GM12891 (cell line): ENCODE data around the gene CNTN4.

ENCODE experiments used
- DNase-seq: peaks from one replicate; pipeline ENCODE4 v3.0.0; 2011; ENCODE audit warnings: low spot score; ENCODE audit not compliant: insufficient read length
- FAIRE-seq: peaks from 2 replicates; lab custom pipeline; 2011; peaks lifted over from hg19 to GRCh38; lab: Jason Lieb, UNC
- PAX5 ChIP-seq: IDR thresholded peaks from 2 replicates; pipeline ENCODE4 v1.6.1; 2011; ENCODE audit warnings: low read length, moderate library complexity, mild to moderate bottlenecking; ENCODE audit not compliant: insufficient read depth, severe bottlenecking
- POLR2A ChIP-seq: IDR thresholded peaks from 2 replicates; pipeline ENCODE4 v1.6.1; 2011; ENCODE audit warnings: low read depth, low read length, control low read depth
- POLR2AphosphoS5 ChIP-seq: IDR thresholded peaks from 2 replicates; pipeline ENCODE4 v1.6.1; 2011; ENCODE audit warnings: low read depth, low read length, control low read depth
- POU2F2 ChIP-seq: IDR thresholded peaks from 2 replicates; pipeline ENCODE4 v1.6.1; 2011; ENCODE audit warnings: low read depth, mild to moderate bottlenecking, control low read depth, low read length, moderate library complexity
- SPI1 ChIP-seq: IDR thresholded peaks from 2 replicates; pipeline ENCODE4 v1.6.1; 2011; ENCODE audit warnings: low read depth, low read length, control low read depth
- TAF1 ChIP-seq: IDR thresholded peaks from 2 replicates; pipeline ENCODE4 v1.6.1; 2011; ENCODE audit warnings: low read depth, low read length, control low read depth

CNTN4 gene

DNA sequence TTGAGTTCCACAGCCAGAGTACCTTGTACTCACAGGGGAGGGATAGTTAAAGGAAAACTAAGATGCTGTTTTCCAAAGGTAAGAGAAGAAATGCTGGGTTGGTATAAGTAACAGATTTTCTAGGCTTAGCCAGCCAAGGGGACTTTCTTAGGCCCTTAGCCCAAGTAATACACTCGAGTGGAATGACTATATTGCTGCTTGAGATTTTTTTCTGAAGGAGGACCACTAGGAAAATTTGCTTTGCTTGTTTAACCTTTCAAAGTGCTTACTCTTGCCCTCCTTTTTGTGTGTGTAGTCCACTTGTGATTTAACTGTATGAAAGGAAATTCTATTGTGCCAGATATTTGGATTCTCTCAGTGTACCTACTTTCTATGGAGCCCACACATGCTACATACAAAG lies 961.0 kb downstream of the CNTN4 start:
- DNase-seq (no peak), FAIRE-seq (no peak)
- TF ChIP-seq SPI1 (no peak), POLR2AphosphoS5 (no peak), PAX5 (no peak), TAF1 (no peak), POLR2A (no peak), POU2F2 (no peak)

DNA sequence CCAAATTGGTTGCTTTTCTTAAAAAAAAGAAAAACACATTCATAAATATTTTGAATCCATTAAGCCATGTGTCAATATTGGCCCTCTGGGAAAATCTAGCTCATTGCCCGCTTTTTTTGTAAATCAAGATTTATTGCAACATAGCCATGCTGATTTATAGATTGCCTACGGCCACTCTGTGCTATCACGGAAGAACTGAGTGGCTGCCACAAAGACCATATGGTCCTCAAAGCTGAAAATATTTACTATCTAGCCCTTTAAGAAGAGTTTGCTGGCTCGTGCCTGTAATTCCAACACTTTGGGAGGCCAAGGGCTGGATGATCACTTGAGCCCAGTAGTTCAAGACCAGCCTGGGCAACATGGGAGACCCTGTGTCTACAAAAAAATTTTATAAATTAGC lies 965.6 kb downstream of the CNTN4 start:
- no peak for TF ChIP-seq SPI1
- TF ChIP-seq POU2F2: no peak
- no peak for TF ChIP-seq POLR2A
- TF ChIP-seq POLR2AphosphoS5: no peak
- TF ChIP-seq TAF1: no peak
- no peak for TF ChIP-seq PAX5
- DNase-seq (no peak), FAIRE-seq (no peak)

DNA sequence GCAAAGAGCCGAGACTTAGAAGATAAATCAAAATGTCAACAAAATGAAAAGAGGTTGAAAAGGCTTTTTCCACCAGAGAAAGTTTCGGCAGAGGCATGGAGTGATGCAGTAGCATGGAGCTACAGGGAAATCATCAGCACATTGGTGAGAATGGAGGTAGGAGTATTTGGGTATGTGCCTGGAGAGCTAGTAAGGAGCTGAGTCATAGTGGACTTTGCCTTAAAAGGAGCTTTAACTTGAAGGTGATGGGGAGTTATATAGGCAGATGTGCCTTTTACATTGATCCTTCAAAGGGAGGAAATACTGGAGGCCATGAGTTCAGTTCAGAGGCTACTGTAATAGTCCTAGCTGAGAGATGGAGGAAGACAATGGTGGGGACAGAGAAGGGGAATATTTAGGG lies 967.2 kb downstream of the CNTN4 start:
- DNase-seq (no peak), FAIRE-seq (peak; percentile 20)
- TF ChIP-seq POU2F2 (no peak), PAX5 (no peak), POLR2A (no peak), SPI1 (no peak), TAF1 (no peak), POLR2AphosphoS5 (no peak)

DNA sequence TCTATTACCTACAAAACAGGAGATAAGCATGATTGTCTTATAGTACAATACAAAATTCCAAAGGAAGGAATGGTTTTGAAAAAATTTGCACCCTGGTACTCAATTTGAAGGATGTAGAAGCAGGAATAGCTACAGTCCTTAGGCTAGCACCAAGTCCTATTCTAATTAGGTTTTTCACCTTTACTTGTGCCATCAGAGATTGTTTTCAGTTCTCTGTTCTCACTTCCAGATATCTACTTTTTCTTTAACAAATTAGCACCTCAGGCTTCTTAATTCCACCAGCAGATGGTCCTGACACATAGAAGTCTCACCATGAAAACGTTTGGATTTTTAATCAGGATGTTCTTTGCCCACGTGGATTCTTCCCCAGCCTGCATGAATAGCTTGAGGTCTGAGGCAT lies 967.7 kb downstream of the CNTN4 start:
- TF ChIP-seq POLR2A (no peak), SPI1 (peak; percentile 70), PAX5 (no peak), POLR2AphosphoS5 (no peak), TAF1 (no peak)
- FAIRE-seq (no peak), DNase-seq (no peak)

DNA sequence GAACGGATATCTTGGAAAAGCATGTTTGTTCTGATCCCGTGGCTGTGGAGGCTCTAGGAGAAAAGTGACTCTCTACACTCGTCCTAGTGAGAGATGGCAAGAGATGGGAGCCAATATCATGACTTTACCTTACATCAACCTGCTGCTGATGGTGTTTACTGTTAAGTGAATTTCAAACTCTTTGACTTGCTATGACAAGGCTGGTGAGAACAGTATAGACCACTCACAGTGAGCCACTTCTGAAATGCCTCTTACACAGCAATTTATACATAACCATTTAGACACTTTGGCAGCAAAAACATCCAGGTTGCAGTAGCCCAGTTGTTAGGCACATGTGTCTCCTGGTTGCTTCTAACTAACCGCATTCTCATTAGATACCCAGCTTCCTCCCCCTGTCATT lies 968.2 kb downstream of the CNTN4 start:
- DNase-seq (no peak), FAIRE-seq (no peak)
- no peak for TF ChIP-seq TAF1
- no peak for TF ChIP-seq POU2F2
- TF ChIP-seq POLR2A: no peak
- no peak for TF ChIP-seq POLR2AphosphoS5
- TF ChIP-seq SPI1: no peak
- no peak for TF ChIP-seq PAX5

DNA sequence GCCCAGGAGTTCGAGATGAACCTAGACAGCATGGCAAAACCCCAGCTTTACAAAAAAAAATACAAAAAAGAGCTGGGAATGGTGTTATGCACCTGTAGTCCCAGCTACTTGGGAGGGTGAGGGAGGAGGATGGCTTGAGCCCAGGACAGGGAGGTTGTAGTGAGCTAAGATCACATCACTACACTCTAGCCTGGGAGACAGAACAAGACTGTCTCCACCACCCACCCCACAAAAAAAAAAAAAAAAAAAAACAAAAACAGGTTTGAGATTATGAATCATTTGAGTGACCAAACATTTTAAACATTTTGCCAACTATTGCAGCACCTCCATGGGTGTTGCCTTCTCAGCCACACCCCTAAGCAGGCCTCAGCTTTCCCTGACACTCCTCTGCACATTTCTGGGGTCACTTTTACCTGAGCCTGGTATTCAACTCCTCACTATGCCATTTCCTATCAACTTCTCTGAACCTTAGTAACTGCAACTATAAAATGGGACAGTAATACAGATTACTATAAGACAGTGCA lies 969.8 kb downstream of the CNTN4 start:
- no peak for DNase-seq
- FAIRE-seq: no peak
- TF ChIP-seq SPI1 (no peak), POLR2AphosphoS5 (no peak), PAX5 (no peak), TAF1 (no peak), POLR2A (no peak)

DNA sequence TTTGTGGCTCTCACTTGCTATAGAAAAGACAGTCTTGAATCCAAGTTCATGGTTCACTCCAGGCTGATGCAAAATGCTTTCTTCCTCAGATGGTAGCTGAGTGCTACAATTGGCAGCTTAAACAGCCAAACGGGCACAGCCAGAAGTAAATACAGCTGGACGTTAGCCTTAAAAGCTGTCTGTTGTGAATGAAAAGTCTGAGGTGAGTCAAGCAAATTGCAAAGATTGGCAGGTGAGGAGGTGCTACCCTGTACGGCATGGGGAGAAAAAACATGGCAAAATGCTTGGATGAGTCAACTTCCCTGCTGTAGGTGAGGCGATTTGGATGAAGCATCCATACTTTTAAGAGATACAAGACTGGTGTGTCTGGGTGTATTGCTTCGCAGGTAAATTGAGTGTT lies 971.1 kb downstream of the CNTN4 start:
- DNase-seq: no peak
- FAIRE-seq: no peak
- no peak for TF ChIP-seq TAF1
- TF ChIP-seq POLR2A: no peak
- no peak for TF ChIP-seq POU2F2
- TF ChIP-seq SPI1: no peak
- TF ChIP-seq PAX5: no peak
- TF ChIP-seq POLR2AphosphoS5: no peak

DNA sequence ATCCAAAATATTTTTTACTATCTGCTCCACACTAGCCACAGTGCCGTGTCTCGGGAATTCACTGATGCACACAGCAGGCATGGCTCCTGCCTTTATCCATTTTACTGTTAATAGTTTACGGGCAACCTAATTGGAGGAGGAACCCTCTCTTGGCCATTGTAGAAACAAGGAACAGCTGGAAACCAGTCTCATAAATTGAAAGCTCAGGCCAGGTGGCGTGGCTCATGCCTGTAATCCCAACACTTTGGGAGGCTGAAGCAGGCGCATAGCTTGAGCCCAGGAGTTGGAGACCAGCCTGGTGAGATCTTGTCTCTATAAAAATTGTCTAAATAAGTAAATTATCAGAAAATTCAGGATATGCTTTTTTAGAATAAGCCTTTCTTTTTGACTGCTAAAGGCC lies 972.5 kb downstream of the CNTN4 start:
- TF ChIP-seq SPI1 (no peak), POU2F2 (no peak)
- DNase-seq (no peak), FAIRE-seq (no peak)

DNA sequence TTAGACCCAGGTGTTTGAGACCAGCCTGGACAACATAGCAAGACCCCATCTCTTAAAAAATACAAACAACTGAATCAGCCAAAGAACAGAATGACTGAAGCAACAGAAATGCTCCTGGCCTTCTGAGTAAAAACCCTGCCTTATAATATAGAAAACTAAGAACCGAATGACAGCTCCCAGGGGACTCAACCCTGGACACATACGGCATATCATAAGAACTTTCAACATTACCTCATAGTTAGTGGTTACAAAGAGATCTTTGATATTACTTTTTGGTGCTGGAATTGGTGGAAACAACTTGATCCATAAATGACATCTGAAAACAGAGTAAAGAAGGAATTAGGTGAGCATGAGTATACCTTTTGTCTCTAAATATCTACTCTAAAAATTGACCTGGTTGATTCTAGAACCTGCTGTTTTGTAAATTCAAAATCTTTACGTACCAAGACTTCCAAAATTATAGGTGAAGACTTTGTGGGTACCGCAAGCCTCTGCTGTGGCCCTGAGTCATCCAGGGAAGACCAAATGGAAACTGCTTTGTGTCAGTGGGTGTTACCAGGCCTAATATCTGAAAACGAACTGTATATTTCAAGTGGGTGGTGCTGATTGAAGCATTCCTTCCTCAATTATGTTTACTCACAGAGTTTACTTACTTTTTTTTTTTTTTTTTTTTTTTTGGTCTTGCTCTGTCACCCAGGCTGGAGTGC lies 976.0 kb downstream of the CNTN4 start:
- TF ChIP-seq PAX5 (no peak), POLR2AphosphoS5 (no peak), POU2F2 (no peak), SPI1 (no peak), POLR2A (no peak), TAF1 (no peak)
- DNase-seq (no peak), FAIRE-seq (no peak)

DNA sequence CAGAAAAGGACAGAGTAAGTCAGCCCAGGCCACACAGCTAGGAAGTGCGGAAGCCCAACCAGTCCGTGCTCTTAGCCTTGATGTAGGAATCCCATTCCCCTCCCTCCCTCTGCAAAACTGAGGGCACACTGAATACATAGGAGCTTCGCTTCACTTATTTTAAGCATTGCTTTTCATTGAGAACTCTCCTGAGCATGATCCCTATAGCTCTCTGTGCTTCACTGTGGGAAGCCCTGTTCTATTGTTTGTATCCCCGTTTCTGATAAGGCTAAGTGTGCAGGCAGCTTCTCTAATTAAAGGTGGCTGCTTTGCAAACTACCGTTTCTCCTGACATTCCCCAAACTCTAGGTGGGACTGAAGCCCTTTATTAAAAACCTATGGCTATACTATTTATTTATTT lies 981.6 kb downstream of the CNTN4 start:
- no peak for DNase-seq
- FAIRE-seq: no peak
- no peak for TF ChIP-seq POLR2A
- no peak for TF ChIP-seq SPI1
- TF ChIP-seq TAF1: no peak
- no peak for TF ChIP-seq POLR2AphosphoS5
